SU-DHL-6 (cell line): ENCODE data around the gene PEX26.
A peak's percentile ranks its signal among the peaks of the same experiment; 100 is the strongest.

ENCODE experiments used
- H2AFZ ChIP-seq: fragments of 200-600 bp; sonication (generic); 2 replicates; pipeline ENCODE4 v1.6.1; 2014; ENCODE audit warnings: low read depth, mild to moderate bottlenecking, moderate library complexity, mixed read lengths, antibody characterized with exemption, low read length; ENCODE audit not compliant: severe bottlenecking
- H3F3A ChIP-seq: fragments of 200-600 bp; shearing (Covaris generic); 2 replicates; pipeline ENCODE4 v1.6.0; 2016; ENCODE audit warnings: antibody characterized with exemption, mild to moderate bottlenecking; ENCODE audit not compliant: insufficient read depth
- H3K27ac ChIP-seq: fragments of 200-600 bp; sonication (generic); 2 replicates; pipeline ENCODE4 v1.5.1; 2016; ENCODE audit warnings: low read depth, mild to moderate bottlenecking, low read length, moderate library complexity, mixed read lengths
- H3K27me3 ChIP-seq: fragments of 200-600 bp; sonication (generic), shearing (Covaris generic); 2 replicates; pipeline ENCODE4 v1.6.0; 2014; ENCODE audit warnings: mild to moderate bottlenecking, low read length
- H3K36me3 ChIP-seq: fragments of 200-600 bp; sonication (generic); 2 replicates; pipeline ENCODE4 v1.6.1; 2014; ENCODE audit warnings: mild to moderate bottlenecking, low read length, mixed read lengths
- H3K4me2 ChIP-seq: fragments of 300-600, 200-600 bp; shearing (Covaris generic), sonication (generic); 2 replicates; pipeline ENCODE4 v1.6.0; 2014; ENCODE audit warnings: low read length, low read depth, mild to moderate bottlenecking; ENCODE audit not compliant: poor library complexity, severe bottlenecking
- H3K4me3 ChIP-seq: fragments of 200-600 bp; sonication (generic); 2 replicates; pipeline ENCODE4 v1.5.1; 2014; ENCODE audit warnings: antibody characterized with exemption, low read length, mild to moderate bottlenecking, mixed read lengths; ENCODE audit not compliant: insufficient read depth, poor library complexity, severe bottlenecking
- H3K79me2 ChIP-seq: fragments of 200-600 bp; sonication (generic); 2 replicates; pipeline ENCODE4 v1.6.1; 2014; ENCODE audit warnings: mild to moderate bottlenecking, low read length, moderate library complexity; ENCODE audit not compliant: insufficient read depth
- H3K9ac ChIP-seq: fragments of 200-600 bp; sonication (generic); 2 replicates; pipeline ENCODE4 v1.7.0; 2014; ENCODE audit warnings: mild to moderate bottlenecking, low read length
- H3K9me2 ChIP-seq: fragments of 200-600 bp; sonication (generic); replicated peaks from 2 replicates; pipeline ENCODE4 v1.6.1; 2014; ENCODE audit warnings: low read length; ENCODE audit not compliant: insufficient read depth
- H3K9me3 ChIP-seq: fragments of 200-600 bp; sonication (generic); 2 replicates; pipeline ENCODE4 v1.6.1; 2014; ENCODE audit warnings: low read length, mixed read lengths; ENCODE audit not compliant: insufficient read depth
- H4K20me1 ChIP-seq: fragments of 200-600 bp; sonication (generic); 2 replicates; pipeline ENCODE4 v1.6.1; 2014; ENCODE audit warnings: low read depth, mild to moderate bottlenecking, antibody characterized with exemption, low read length, moderate library complexity, mixed read lengths
- CTCF ChIP-seq: fragments of 200-600 bp; sonication (generic); IDR thresholded peaks from one replicate; pipeline ENCODE4 v1.5.1; 2017; ENCODE audit warnings: antibody characterized with exemption, mild to moderate bottlenecking, low read length, moderate library complexity; ENCODE audit not compliant: insufficient read depth, poor library complexity, severe bottlenecking
- EZH2phosphoT487 ChIP-seq: fragments of 200-600 bp; sonication (generic), shearing (Covaris generic); conservative IDR thresholded peaks from 2 replicates; pipeline ENCODE4 v1.6.1; 2018; ENCODE audit warnings: mild to moderate bottlenecking, antibody characterized with exemption, low read length, moderate library complexity, mixed read lengths

The PEX26 gene

GRCh38 chr22:18055619-18056160 lies 22.1 kb upstream of the PEX26 start:
- Histone ChIP-seq H3K4me2 (peak overlapping the region; percentile 53), H3K27ac (no peak overlapping the region), H3K4me3 (no peak overlapping the region), H3K9me2 (no peaks in the 10 kb centered on the region), H3F3A (0 out of 2 replicates have a peak, but pooled peaks cover 3% of the 10 kb centered on the region), H2AFZ (no peak overlapping the region), H3K9ac (no peak overlapping the region), H3K36me3 (no peaks in the 10 kb centered on the region), H3K27me3 (no peaks in the 10 kb centered on the region), H3K9me3 (no peaks in the 10 kb centered on the region), H3K79me2 (no peaks in the 10 kb centered on the region), H4K20me1 (no peaks in the 10 kb centered on the region)
- TF ChIP-seq CTCF (no peak), EZH2phosphoT487 (no peak)

DNA sequence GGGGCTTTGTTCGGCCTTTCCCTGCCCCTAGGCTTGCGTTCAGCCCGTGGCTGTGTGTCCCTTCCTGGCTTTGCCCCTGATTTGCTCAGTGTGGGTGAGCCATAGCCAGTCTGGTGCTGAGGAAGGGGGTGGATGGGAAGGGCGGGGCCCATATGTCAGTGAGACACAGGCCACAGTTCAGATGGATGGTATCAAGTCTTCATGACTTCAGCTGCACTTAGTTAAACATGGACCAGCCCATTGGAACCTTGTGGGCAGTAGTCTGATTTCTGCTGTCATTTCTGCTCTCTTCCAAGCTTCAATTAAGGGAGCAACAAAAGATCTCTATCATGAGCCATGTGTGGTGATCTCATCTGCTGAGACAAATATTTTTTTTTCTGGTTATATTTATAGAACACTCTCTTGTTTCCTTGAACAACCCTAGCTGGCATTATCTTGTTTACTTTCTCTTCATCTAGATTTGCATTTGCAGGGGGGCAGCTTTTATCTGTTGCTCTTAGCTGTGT lies 21.6 kb upstream of the PEX26 start:
- Histone ChIP-seq H2AFZ (no peak overlapping the region), H3K9ac (peak overlapping the region; percentile 29; the same call in 1 of the 2 replicates), H3K27ac (peak overlapping the region; percentile 72)

DNA sequence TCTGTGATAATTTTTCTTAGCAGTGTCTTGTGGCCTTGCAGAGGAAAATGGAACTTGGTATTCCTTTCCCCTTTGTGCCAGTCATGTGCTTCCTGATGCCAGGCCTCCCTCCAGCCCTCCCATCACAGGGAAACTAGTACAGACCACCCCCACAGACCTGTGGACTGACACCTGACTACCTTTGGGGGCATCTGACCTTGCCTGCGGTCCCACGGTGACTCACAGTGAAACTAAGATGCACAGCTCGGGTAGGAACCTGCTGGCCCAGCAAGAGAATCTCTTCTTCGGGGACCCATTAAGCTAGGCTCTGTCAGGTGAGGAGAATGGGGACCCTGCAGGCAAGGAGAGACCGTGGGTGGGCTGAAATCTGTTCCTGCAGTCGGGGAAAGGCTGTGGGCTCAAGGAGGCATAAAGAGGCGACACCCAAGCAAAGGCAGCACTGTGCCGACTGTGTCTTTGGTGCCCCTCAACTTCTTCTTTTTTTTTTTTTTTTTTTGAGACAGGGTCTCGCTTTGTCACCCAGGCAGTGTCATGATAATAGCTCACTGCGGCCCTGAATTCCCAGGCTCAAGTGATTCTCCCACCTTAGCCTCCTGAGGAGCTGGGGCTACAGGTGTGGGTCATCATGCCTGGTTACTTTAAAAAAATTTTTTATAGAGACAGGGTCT lies 20.8 kb upstream of the PEX26 start:
- no peak overlapping the region for H2AFZ ChIP-seq
- H3K27ac ChIP-seq: peak overlapping the region; percentile 72
- no peaks in the 10 kb centered on the region for H3K36me3 ChIP-seq
- no peaks in the 10 kb centered on the region for H4K20me1 ChIP-seq
- H3K79me2 ChIP-seq: no peaks in the 10 kb centered on the region
- peak overlapping the region; percentile 53 for H3K4me2 ChIP-seq
- 0 out of 2 replicates have a peak, but pooled peaks cover 3% of the 10 kb centered on the region for H3F3A ChIP-seq
- no peak overlapping the region for H3K4me3 ChIP-seq
- no peaks in the 10 kb centered on the region for H3K9me3 ChIP-seq
- no peak for TF ChIP-seq EZH2phosphoT487
- TF ChIP-seq CTCF: no peak
- H3K9me2 ChIP-seq: no peaks in the 10 kb centered on the region
- H3K9ac ChIP-seq: peak overlapping the region; percentile 29; the same call in 1 of the 2 replicates
- no peaks in the 10 kb centered on the region for H3K27me3 ChIP-seq

More for the DNA sequence above, 21.6 kb upstream of the PEX26 start:
- Histone ChIP-seq H3K4me3 (no peak overlapping the region), H3K9me3 (no peaks in the 10 kb centered on the region), H3F3A (0 out of 2 replicates have a peak, but pooled peaks cover 3% of the 10 kb centered on the region), H3K27me3 (no peaks in the 10 kb centered on the region), H3K9me2 (no peaks in the 10 kb centered on the region), H3K4me2 (peak overlapping the region; percentile 53), H3K79me2 (no peaks in the 10 kb centered on the region), H3K36me3 (no peaks in the 10 kb centered on the region), H4K20me1 (no peaks in the 10 kb centered on the region)
- TF ChIP-seq CTCF (no peak), EZH2phosphoT487 (no peak)
